ENCODE data around the gene GALT. TPM values are rescaled to one million over a fixed set of nuclear protein-coding genes. Genes with fewer than 3 reads are reported as not detected.
A peak's percentile ranks its signal among the peaks of the same experiment; 100 is the strongest.

Gene GALT
- total and polyA plus RNA-seq, 2 of the 13 experiments (the other 11 are each of a cell fraction or from before 2014, with no cell fraction given): 40.4 to 46.3 TPM

DNA sequence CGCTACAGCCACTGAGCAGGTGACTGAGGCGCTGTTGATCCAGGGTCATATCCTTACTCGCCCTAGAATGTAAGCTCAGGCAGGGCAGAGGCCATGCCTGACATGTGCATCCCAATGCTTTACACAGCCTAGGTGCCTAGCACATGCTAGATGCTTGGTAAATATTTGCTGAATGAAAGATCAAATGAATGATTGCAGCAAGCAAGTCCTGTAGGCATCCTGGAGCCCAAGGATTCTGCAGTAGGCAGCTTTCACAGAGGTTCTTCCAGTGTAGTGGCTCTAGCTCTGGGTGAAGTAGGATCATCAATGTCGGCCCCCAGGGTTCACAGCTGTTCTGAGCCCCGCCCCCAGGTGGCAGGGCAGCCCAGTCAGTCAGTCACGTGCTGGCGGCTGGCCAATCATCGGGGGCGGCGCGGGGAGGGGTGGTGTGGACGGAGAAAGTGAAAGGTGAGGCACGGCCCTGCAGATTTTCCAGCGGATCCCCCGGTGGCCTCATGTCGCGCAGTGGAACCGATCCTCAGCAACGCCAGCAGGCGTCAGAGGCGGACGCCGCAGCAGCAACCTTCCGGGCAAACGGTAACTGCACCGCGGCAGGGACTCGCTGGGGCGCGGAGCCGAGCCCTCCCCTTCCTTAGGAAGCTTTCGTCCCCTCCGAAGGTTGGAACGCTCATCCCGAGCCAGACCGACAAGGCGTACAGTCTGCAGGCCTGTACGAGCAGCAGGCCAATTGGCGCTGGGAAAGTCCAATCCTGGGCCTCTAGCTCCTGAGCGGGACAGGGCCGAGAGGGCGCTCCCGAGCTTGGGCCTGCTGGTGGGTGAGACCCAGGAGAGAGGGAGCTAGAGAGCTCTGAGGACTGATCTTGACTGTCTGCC is at the start of gene GALT (continued):
- TF ChIP-seq, protein P1, sequence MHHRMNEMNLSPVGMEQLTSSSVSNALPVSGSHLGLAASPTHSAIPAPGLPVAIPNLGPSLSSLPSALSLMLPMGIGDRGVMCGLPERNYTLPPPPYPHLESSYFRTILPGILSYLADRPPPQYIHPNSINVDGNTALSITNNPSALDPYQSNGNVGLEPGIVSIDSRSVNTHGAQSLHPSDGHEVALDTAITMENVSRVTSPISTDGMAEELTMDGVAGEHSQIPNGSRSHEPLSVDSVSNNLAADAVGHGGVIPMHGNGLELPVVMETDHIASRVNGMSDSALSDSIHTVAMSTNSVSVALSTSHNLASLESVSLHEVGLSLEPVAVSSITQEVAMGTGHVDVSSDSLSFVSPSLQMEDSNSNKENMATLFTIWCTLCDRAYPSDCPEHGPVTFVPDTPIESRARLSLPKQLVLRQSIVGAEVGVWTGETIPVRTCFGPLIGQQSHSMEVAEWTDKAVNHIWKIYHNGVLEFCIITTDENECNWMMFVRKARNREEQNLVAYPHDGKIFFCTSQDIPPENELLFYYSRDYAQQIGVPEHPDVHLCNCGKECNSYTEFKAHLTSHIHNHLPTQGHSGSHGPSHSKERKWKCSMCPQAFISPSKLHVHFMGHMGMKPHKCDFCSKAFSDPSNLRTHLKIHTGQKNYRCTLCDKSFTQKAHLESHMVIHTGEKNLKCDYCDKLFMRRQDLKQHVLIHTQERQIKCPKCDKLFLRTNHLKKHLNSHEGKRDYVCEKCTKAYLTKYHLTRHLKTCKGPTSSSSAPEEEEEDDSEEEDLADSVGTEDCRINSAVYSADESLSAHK (CRISPR knock-in tag; IDR thresholded peaks at IDR 0.05; ENCODE audit: borderline replicate concordance): peak; percentile 42; the same call in 1 of the 2 replicates
- TF ChIP-seq ZKSCAN5 (CRISPR knock-in tag; IDR thresholded peaks at IDR 0.05) (no peak; the same call in 1 of the 2 replicates), POLR2AphosphoS5 (IDR thresholded peaks at IDR 0.05; ENCODE audit: low read depth, low read length) (peak; percentile 86), KDM5A (IDR thresholded peaks at IDR 0.05; ENCODE audit: borderline replicate concordance, low read length) (peak; percentile 43; the same call in 1 of the 2 replicates), ZFP1 (CRISPR knock-in tag; IDR thresholded peaks at IDR 0.05) (no peak; the same call in 1 of the 2 replicates), SP1 (IDR thresholded peaks at IDR 0.05) (no peak), SP1 (CRISPR knock-in tag; IDR thresholded peaks at IDR 0.05) (peak; percentile 62), SALL2 (CRISPR knock-in tag; IDR thresholded peaks at IDR 0.05) (peak; percentile 16; the same call in 1 of the 2 replicates), ZMYM3 (CRISPR knock-in tag; IDR thresholded peaks at IDR 0.05) (peak; percentile 40; the same call in 1 of the 2 replicates), RXRB (CRISPR knock-in tag; IDR thresholded peaks at IDR 0.05; ENCODE audit: borderline replicate concordance) (peak; percentile 77), ZNF768 (CRISPR knock-in tag; IDR thresholded peaks at IDR 0.05) (peak; percentile 59; the same call in 1 of the 2 replicates), CBX1 (IDR thresholded peaks at IDR 0.05; ENCODE audit: low read depth) (peak; percentile 36), XRCC5 (optimal IDR thresholded peaks at IDR 0.05; ENCODE audit: low read length) (peak; percentile 62), EEA1 (CRISPR knock-in tag; IDR thresholded peaks at IDR 0.05; ENCODE audit: borderline replicate concordance) (no peak)
- TF ChIP-seq, protein P2, sequence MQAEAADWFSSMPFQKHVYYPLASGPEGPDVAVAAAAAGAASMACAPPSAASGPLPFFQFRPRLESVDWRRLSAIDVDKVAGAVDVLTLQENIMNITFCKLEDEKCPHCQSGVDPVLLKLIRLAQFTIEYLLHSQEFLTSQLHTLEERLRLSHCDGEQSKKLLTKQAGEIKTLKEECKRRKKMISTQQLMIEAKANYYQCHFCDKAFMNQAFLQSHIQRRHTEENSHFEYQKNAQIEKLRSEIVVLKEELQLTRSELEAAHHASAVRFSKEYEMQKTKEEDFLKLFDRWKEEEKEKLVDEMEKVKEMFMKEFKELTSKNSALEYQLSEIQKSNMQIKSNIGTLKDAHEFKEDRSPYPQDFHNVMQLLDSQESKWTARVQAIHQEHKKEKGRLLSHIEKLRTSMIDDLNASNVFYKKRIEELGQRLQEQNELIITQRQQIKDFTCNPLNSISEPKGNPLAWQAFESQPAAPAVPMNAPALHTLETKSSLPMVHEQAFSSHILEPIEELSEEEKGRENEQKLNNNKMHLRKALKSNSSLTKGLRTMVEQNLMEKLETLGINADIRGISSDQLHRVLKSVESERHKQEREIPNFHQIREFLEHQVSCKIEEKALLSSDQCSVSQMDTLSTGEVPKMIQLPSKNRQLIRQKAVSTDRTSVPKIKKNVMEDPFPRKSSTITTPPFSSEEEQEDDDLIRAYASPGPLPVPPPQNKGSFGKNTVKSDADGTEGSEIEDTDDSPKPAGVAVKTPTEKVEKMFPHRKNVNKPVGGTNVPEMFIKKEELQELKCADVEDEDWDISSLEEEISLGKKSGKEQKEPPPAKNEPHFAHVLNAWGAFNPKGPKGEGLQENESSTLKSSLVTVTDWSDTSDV (CRISPR knock-in tag; IDR thresholded peaks at IDR 0.05): no peak
- TF ChIP-seq, protein P3, sequence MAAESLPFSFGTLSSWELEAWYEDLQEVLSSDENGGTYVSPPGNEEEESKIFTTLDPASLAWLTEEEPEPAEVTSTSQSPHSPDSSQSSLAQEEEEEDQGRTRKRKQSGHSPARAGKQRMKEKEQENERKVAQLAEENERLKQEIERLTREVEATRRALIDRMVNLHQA (CRISPR knock-in tag; IDR thresholded peaks at IDR 0.05): no peak
- TF ChIP-seq, protein P4, sequence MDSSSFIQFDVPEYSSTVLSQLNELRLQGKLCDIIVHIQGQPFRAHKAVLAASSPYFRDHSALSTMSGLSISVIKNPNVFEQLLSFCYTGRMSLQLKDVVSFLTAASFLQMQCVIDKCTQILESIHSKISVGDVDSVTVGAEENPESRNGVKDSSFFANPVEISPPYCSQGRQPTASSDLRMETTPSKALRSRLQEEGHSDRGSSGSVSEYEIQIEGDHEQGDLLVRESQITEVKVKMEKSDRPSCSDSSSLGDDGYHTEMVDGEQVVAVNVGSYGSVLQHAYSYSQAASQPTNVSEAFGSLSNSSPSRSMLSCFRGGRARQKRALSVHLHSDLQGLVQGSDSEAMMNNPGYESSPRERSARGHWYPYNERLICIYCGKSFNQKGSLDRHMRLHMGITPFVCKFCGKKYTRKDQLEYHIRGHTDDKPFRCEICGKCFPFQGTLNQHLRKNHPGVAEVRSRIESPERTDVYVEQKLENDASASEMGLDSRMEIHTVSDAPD (CRISPR knock-in tag; IDR thresholded peaks at IDR 0.05): peak; percentile 34; the same call in 1 of the 2 replicates
- TF ChIP-seq, protein P5, sequence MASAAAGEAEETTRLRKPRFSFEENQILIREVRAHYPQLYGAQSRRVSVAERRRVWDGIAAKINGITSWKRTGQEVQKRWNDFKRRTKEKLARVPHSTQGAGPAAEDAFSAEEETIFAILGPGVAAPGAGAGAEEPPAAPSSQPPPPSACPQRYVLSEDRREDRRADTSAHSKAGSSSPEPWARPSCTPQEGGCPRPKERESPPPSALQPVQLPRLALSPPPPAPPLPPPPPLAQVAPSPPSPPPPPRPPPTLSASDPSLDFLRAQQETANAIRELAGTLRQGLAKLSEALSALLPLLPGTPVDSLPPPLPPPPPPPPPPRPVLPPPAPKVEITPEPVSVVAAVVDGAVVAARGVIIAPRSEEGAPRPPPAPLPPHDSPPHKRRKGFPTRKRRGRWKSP (CRISPR knock-in tag; IDR thresholded peaks at IDR 0.05): peak; percentile 66
- TF ChIP-seq, protein P6, sequence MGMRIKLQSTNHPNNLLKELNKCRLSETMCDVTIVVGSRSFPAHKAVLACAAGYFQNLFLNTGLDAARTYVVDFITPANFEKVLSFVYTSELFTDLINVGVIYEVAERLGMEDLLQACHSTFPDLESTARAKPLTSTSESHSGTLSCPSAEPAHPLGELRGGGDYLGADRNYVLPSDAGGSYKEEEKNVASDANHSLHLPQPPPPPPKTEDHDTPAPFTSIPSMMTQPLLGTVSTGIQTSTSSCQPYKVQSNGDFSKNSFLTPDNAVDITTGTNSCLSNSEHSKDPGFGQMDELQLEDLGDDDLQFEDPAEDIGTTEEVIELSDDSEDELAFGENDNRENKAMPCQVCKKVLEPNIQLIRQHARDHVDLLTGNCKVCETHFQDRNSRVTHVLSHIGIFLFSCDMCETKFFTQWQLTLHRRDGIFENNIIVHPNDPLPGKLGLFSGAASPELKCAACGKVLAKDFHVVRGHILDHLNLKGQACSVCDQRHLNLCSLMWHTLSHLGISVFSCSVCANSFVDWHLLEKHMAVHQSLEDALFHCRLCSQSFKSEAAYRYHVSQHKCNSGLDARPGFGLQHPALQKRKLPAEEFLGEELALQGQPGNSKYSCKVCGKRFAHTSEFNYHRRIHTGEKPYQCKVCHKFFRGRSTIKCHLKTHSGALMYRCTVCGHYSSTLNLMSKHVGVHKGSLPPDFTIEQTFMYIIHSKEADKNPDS (CRISPR knock-in tag; IDR thresholded peaks at IDR 0.05): no peak

All from HepG2 (cell line).